Neural progenitor cell (in vitro differentiated cells): ENCODE results near the gene PRKAG2. TPM values are rescaled to one million over a fixed set of nuclear protein-coding genes. Genes with fewer than 3 reads are reported as not detected.

Source experiments
- DNase-seq: peaks from one replicate; pipeline ENCODE4 v3.0.0-alpha.2; 2016; ENCODE audit warnings: low spot score
- H2AFZ ChIP-seq: fragments of 200-600 bp; sonication (generic); replicated peaks from 2 replicates; pipeline ENCODE4 v1.6.1; 2016; ENCODE audit warnings: antibody characterized with exemption
- H3F3A ChIP-seq: fragments of 200-600 bp; sonication (generic); 2 replicates; pipeline ENCODE4 v1.6.1; 2016; ENCODE audit warnings: antibody characterized with exemption, low read depth
- H3K27ac ChIP-seq: fragments of 200-600 bp; sonication (generic); 2 replicates; pipeline ENCODE4 v1.5.1; 2016; ENCODE audit warnings: mild to moderate bottlenecking
- H3K27me3 ChIP-seq: fragments of 200-600 bp; sonication (generic); 2 replicates; pipeline ENCODE4 v1.6.1; 2016; ENCODE audit warnings: mild to moderate bottlenecking, moderate library complexity
- H3K36me3 ChIP-seq: fragments of 200-600 bp; sonication (generic); 2 replicates; pipeline ENCODE4 v1.5.1; 2016
- H3K4me1 ChIP-seq: fragments of 200-600 bp; sonication (generic); 2 replicates; pipeline ENCODE4 v1.6.1; 2016; ENCODE audit warnings: mixed run types
- H3K4me2 ChIP-seq: fragments of 200-600 bp; sonication (generic); 2 replicates; pipeline ENCODE4 v1.6.1; 2016
- H3K4me3 ChIP-seq: fragments of 200-600 bp; sonication (generic); 2 replicates; pipeline ENCODE4 v1.5.1; 2016
- H3K79me2 ChIP-seq: fragments of 200-600 bp; sonication (generic); 2 replicates; pipeline ENCODE4 v1.6.1; 2016; ENCODE audit warnings: low read depth
- H3K9ac ChIP-seq: fragments of 200-600 bp; sonication (generic); 2 replicates; pipeline ENCODE4 v1.6.1; 2016
- H3K9me3 ChIP-seq: fragments of 200-600 bp; sonication (generic); 2 replicates; pipeline ENCODE4 v1.5.1; 2016; ENCODE audit warnings: low read depth
- H4K20me1 ChIP-seq: fragments of 200-600 bp; sonication (generic); 2 replicates; pipeline ENCODE4 v1.6.1; 2016; ENCODE audit warnings: low read depth
- H3K27ac Mint-ChIP-seq: 3 replicates; pipeline ENCODE4 v1.8.0; 2021; ENCODE audit warnings: mixed read lengths
- H3K27me3 Mint-ChIP-seq: 2 replicates; pipeline ENCODE4 v1.8.0; 2022; ENCODE audit warnings: low read depth, mild to moderate bottlenecking, inconsistent platforms, moderate library complexity, mixed read lengths; ENCODE audit not compliant: insufficient read depth
- H3K36me3 Mint-ChIP-seq: 3 replicates; pipeline ENCODE4 v1.8.0; 2021; ENCODE audit warnings: mixed read lengths
- H3K4me1 Mint-ChIP-seq: 3 replicates; pipeline ENCODE4 v1.8.0; 2021; ENCODE audit warnings: mixed read lengths
- H3K4me3 Mint-ChIP-seq: 3 replicates; pipeline ENCODE4 v1.8.0; 2021; ENCODE audit warnings: mild to moderate bottlenecking, moderate library complexity, mixed read lengths
- H3K9me3 Mint-ChIP-seq: 3 replicates; pipeline ENCODE4 v1.8.0; 2020; ENCODE audit warnings: mixed read lengths
- CTCF ChIP-seq: fragments of 200-600 bp; sonication (generic); IDR thresholded peaks from 2 replicates; pipeline ENCODE4 v1.5.1; 2017; ENCODE audit warnings: antibody characterized with exemption, mild to moderate bottlenecking
- EZH2 ChIP-seq: fragments of 200-600 bp; sonication (generic); IDR thresholded peaks from 2 replicates; pipeline ENCODE4 v1.6.1; 2017; ENCODE audit warnings: antibody characterized with exemption, mild to moderate bottlenecking, moderate library complexity
- EZH2phosphoT487 ChIP-seq: fragments of 200-600 bp; sonication (generic); IDR thresholded peaks from 2 replicates; pipeline ENCODE4 v1.6.1; 2017; ENCODE audit warnings: antibody characterized with exemption
- total RNA-seq: library from RNA; depleted of rRNA; stranded (reverse); fragments of >200 nt; gene quantifications from 2 replicates; pipeline ENCODE4 v1.2.3, GENCODE V29; 2015; ENCODE audit warnings: low replicate concordance

PRKAG2 gene
- total RNA-seq, 1 donor from 2014 or later, result 11.4 TPM

GRCh38 chr7:151785681-151785965, 91.3 kb downstream of the PRKAG2 start:
- Mint-ChIP-seq H3K27me3 (peaks cover 2% of the 10 kb centered on the region), H3K9me3 (no peaks in the 10 kb centered on the region)
- DNase-seq, result no peak

DNA sequence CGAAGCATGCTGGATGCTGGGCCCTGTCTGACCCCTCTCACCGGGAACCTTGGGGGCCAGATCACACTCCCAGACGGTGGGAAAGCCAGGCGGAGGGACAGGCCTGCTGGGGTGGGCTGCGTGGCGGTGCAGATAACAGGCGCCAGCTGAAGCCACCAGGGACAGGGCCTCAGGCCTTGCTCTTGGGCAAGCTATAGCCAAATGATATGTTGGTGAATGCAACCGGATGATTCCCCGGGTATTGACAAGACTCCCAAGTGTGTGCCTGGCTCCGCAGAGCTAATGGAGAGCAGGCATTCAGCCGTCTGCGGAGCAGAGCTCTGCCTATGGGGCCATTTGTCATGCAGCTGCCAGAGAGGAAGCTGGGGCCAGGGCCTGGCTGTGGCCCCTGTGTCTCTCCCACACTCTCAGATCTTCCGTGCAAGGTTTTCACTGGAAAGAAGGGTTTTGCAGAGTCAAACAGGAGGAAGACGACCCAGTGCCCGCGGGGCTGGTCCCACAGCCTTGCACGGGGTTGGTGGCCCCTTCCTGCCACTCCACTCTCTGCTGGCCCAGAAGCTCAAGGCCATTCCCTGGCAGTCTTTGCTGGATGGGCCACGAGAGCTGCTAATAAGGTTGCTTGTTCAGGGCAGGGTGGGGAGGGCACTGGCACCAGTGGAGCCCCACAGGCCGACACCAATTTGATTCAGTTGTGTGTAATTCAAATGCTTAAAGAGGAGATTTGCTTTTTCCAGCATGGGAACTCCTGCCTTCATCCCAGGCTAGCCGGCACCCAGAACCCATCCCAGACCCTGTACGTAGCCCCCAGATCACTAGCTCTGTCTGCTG, 91.8 kb downstream of the PRKAG2 start:
- Histone ChIP-seq H3K4me3 (no peak overlapping the region), H3K27me3 (peaks cover 12% of the 10 kb centered on the region), H2AFZ (no peak overlapping the region), H3F3A (no peaks in the 10 kb centered on the region), H3K79me2 (no peaks in the 10 kb centered on the region), H3K4me2 (no peak overlapping the region), H4K20me1 (no peaks in the 10 kb centered on the region), H3K27ac (no peak overlapping the region), H3K4me1 (no peaks in the 10 kb centered on the region), H3K9me3 (no peaks in the 10 kb centered on the region), H3K36me3 (no peaks in the 10 kb centered on the region), H3K9ac (no peak overlapping the region)
- peaks cover 2% of the 10 kb centered on the region for H3K27me3 Mint-ChIP-seq
- no peak overlapping the region for H3K27ac Mint-ChIP-seq
- peaks cover 3% of the 10 kb centered on the region for H3K4me1 Mint-ChIP-seq
- no peak overlapping the region for H3K4me3 Mint-ChIP-seq
- no peak for TF ChIP-seq CTCF
- H3K9me3 Mint-ChIP-seq, result no peaks in the 10 kb centered on the region
- H3K36me3 Mint-ChIP-seq, result no peaks in the 10 kb centered on the region
- DNase-seq, result no peak

More at GRCh38 chr7:151785681-151785965, 91.3 kb downstream of the PRKAG2 start:
- TF ChIP-seq EZH2phosphoT487 (no peak), EZH2 (no peak), CTCF (no peak)
- H2AFZ ChIP-seq, result no peak overlapping the region
- no peak overlapping the region for H3K4me2 ChIP-seq
- H3K4me3 Mint-ChIP-seq, result no peak overlapping the region
- H3K9ac ChIP-seq, result no peak overlapping the region
- no peaks in the 10 kb centered on the region for H3K4me1 ChIP-seq
- no peaks in the 10 kb centered on the region for H3F3A ChIP-seq
- H3K4me1 Mint-ChIP-seq, result peaks cover 3% of the 10 kb centered on the region
- no peaks in the 10 kb centered on the region for H4K20me1 ChIP-seq
- H3K36me3 Mint-ChIP-seq, result no peaks in the 10 kb centered on the region
- no peaks in the 10 kb centered on the region for H3K36me3 ChIP-seq
- no peak overlapping the region for H3K4me3 ChIP-seq
- H3K9me3 ChIP-seq, result no peaks in the 10 kb centered on the region
- no peak overlapping the region for H3K27ac Mint-ChIP-seq
- no peaks in the 10 kb centered on the region for H3K79me2 ChIP-seq
- H3K27ac ChIP-seq, result no peak overlapping the region
- H3K27me3 ChIP-seq, result peaks cover 12% of the 10 kb centered on the region

GRCh38 chr7:151783958-151784575, 92.8 kb downstream of the PRKAG2 start:
- TF ChIP-seq EZH2phosphoT487 (no peak), CTCF (no peak), EZH2 (no peak)

More at GRCh38 chr7:151783958-151784575, 92.8 kb downstream of the PRKAG2 start:
- Mint-ChIP-seq H3K27ac (peak overlapping the region; percentile 37), H3K4me3 (no peak overlapping the region), H3K36me3 (no peaks in the 10 kb centered on the region), H3K27me3 (peaks cover 7% of the 10 kb centered on the region), H3K4me1 (peaks cover 3% of the 10 kb centered on the region), H3K9me3 (no peaks in the 10 kb centered on the region)
- Histone ChIP-seq H3K4me3 (no peak overlapping the region), H3K4me1 (no peaks in the 10 kb centered on the region), H3K79me2 (no peaks in the 10 kb centered on the region), H3K4me2 (no peak overlapping the region), H2AFZ (no peak overlapping the region), H3K27me3 (peaks cover 12% of the 10 kb centered on the region), H3K36me3 (no peaks in the 10 kb centered on the region), H3K9ac (no peak overlapping the region), H3K27ac (no peak overlapping the region), H3K9me3 (no peaks in the 10 kb centered on the region), H4K20me1 (no peaks in the 10 kb centered on the region), H3F3A (no peaks in the 10 kb centered on the region)
- no peak for DNase-seq
